CD4-positive, alpha-beta T cell (primary cell): ENCODE measurements around the gene LCNL1. TPM values are rescaled to one million over a fixed set of nuclear protein-coding genes. Genes with fewer than 3 reads are reported as not detected.

ENCODE experiments used
- ATAC-seq: fragments of 200-7000 bp; cut with Tn5 transposase; one replicate; pipeline ENCODE4 v1.10.0; 2022; ENCODE audit warnings: mild to moderate bottlenecking; ENCODE audit not compliant: poor library complexity
- CTCF ChIA-PET: fragments of 350-600 bp; sonication (Branson Sonifier 250); formaldehyde crosslinking; loops from one replicate; lab custom pipeline; 2021; ENCODE audit warnings: antibody characterized with exemption, inconsistent platforms; lab: Charles Lee
- POLR2A ChIA-PET: fragments of 350-600 bp; sonication (Branson Sonifier 250); formaldehyde crosslinking; loops from one replicate; lab custom pipeline; 2021; ENCODE audit warnings: antibody characterized with exemption, inconsistent platforms; lab: Charles Lee
- DNase-seq, 14 experiments: peaks; one replicate each; pipeline ENCODE4 v3.0.0-alpha.2; 2013 to 2020; ENCODE audit warnings: mixed read lengths in 2 of 14
- H3K27ac ChIP-seq, 2 donors: one replicate each; pipeline versions ENCODE4 v1.5.1 to v1.7.0; 2013; ENCODE audit warnings: low read length in 2 of 2, low read depth in 1 of 2, mild to moderate bottlenecking in 1 of 2
- H3K27me3 ChIP-seq, 2 experiments: 1 replicate in 1 of 2; 2 replicates in 1 of 2; pipeline versions ENCODE4 v1.6.1 to v1.7.0; 2013; ENCODE audit warnings: low read length in 2 of 2, control low read depth in 1 of 2, mild to moderate bottlenecking in 1 of 2, moderate library complexity in 1 of 2; ENCODE audit not compliant: insufficient read depth in 2 of 2, control insufficient read depth in 1 of 2
- H3K36me3 ChIP-seq: one replicate; pipeline ENCODE4 v1.6.1; 2013; ENCODE audit warnings: low read length, control low read depth; ENCODE audit not compliant: insufficient read depth
- H3K4me1 ChIP-seq: one replicate; pipeline ENCODE4 v1.6.1; 2013; ENCODE audit warnings: low read length, control low read depth; ENCODE audit not compliant: insufficient read depth
- H3K4me3 ChIP-seq: one replicate; pipeline ENCODE4 v1.5.1; 2013; ENCODE audit warnings: mild to moderate bottlenecking, low read length, moderate library complexity
- H3K9me3 ChIP-seq, 2 experiments: 1 replicate in 1 of 2; 2 replicates in 1 of 2; pipeline versions ENCODE4 v1.6.1 to v1.7.0; 2013; ENCODE audit warnings: low read length in 2 of 2, mild to moderate bottlenecking in 2 of 2, control low read depth in 1 of 2, moderate library complexity in 1 of 2; ENCODE audit not compliant: control insufficient read depth in 1 of 2, insufficient read depth in 1 of 2
- H3K27ac Mint-ChIP-seq: one replicate; pipeline ENCODE4 v1.8.0; 2020; ENCODE audit warnings: mixed read lengths
- H3K27me3 Mint-ChIP-seq: one replicate; pipeline ENCODE4 v1.8.0; 2021; ENCODE audit warnings: mixed read lengths
- H3K36me3 Mint-ChIP-seq: one replicate; pipeline ENCODE4 v1.8.0; 2021; ENCODE audit warnings: low read depth, mixed read lengths
- H3K4me1 Mint-ChIP-seq: one replicate; pipeline ENCODE4 v1.8.0; 2021; ENCODE audit warnings: low read depth, mixed read lengths
- H3K4me3 Mint-ChIP-seq: one replicate; pipeline ENCODE4 v1.8.0; 2020; ENCODE audit warnings: mild to moderate bottlenecking, mixed read lengths
- H3K9me3 Mint-ChIP-seq: one replicate; pipeline ENCODE4 v1.8.0; 2020; ENCODE audit warnings: mixed read lengths
- intact Hi-C, 2 experiments: fragments of 100-400 bp; cut with DNase I in 1 of 2; cut with micrococcal nuclease in 1 of 2; formaldehyde crosslinking; loops; one replicate each; pipeline versions ENCODE4 v1.15.1 to v1.9.0; 2023 to 2025; cut with DNase I, micrococcal nuclease
- total RNA-seq, 174 experiments: library from RNA in 2 of 174; stranded (reverse) in 2 of 174; gene quantifications; one replicate each; pipeline ENCODE4 v1.2.3 and lab custom pipeline; 2021 to 2026
- TF ChIP-seq, protein P1 (sequence below): fragments of 200-600 bp; IDR thresholded peaks from one replicate; pipeline ENCODE4 v1.8.0; 2022; ENCODE audit warnings: antibody characterized with exemption, mild to moderate bottlenecking

The LCNL1 gene
- total RNA-seq, 2 experiments from 2014 or later: 0.93 to 1.0 TPM

GRCh38 chr9:136944212-136944518, 38.6 kb upstream of the LCNL1 start:
- ATAC-seq (no peak), DNase-seq (peak in 4 of 14 experiments; percentile 18 to 79 (median 60))
- Mint-ChIP-seq H3K4me1 (peaks cover 5% of the 10 kb centered on the region), H3K27ac (peak overlapping the region; percentile 58), H3K9me3 (no peaks in the 10 kb centered on the region), H3K27me3 (no peaks in the 10 kb centered on the region), H3K4me3 (peak overlapping the region; percentile 87), H3K36me3 (peaks cover 20% of the 10 kb centered on the region)
- Histone ChIP-seq H3K27me3 (no peaks in the 10 kb centered on the region), H3K4me1 (peaks cover 44% of the 10 kb centered on the region), H3K4me3 (peak overlapping the region; percentile 69), H3K9me3 (no peaks in the 10 kb centered on the region), H3K27ac (no peak overlapping the region), H3K36me3 (peaks cover 34% of the 10 kb centered on the region)
- intact Hi-C loops: loop anchor here (1.0 to 10.0 kb wide), 7 partner anchors 34 to 153 kb away; partner anchors contain the start of genes PHPT1 (in 2 of the 2), ABCA2 (in 1 of the 2), AJM1 (in 1 of the 2) and EDF1 (in 1 of the 2)
- ChIA-PET POLR2A (interaction anchor here (0.7 to 2.1 kb wide), 7 partner anchors 47 to 131 kb away, joined by 3 to 17 read pairs (median 4); partner anchors contain the start of genes AJM1, CLIC3, PAXX and TRAF2), CTCF (interaction anchor here (0.7 to 1.5 kb wide), 10 partner anchors 31 to 217 kb away, joined by 3 to 6 read pairs (median 4); partner anchors contain the start of genes AJM1, CLIC3, MAN1B1 and TMEM141)
- TF ChIP-seq, protein P1, sequence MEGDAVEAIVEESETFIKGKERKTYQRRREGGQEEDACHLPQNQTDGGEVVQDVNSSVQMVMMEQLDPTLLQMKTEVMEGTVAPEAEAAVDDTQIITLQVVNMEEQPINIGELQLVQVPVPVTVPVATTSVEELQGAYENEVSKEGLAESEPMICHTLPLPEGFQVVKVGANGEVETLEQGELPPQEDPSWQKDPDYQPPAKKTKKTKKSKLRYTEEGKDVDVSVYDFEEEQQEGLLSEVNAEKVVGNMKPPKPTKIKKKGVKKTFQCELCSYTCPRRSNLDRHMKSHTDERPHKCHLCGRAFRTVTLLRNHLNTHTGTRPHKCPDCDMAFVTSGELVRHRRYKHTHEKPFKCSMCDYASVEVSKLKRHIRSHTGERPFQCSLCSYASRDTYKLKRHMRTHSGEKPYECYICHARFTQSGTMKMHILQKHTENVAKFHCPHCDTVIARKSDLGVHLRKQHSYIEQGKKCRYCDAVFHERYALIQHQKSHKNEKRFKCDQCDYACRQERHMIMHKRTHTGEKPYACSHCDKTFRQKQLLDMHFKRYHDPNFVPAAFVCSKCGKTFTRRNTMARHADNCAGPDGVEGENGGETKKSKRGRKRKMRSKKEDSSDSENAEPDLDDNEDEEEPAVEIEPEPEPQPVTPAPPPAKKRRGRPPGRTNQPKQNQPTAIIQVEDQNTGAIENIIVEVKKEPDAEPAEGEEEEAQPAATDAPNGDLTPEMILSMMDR: no peak

GRCh38 chr9:136944519-136945332, 38.1 kb upstream of the LCNL1 start, which contains the start of the genes C8G and FBXW5:
C8G (plus strand) TSS chr9:136945243; CDS start chr9:136945321, 78 bp downstream.
FBXW5 (minus strand) TSS chr9:136944738; CDS start chr9:136944083, 655 bp downstream.
- Histone ChIP-seq H3K4me1 (peaks cover 49% of the 10 kb centered on the region), H3K4me3 (peak within 1 kb of the TSS; percentile 69), H3K27me3 (no peaks in the 10 kb centered on the region), H3K9me3 (no peaks in the 10 kb centered on the region), H3K36me3 (peaks cover 34% of the 10 kb centered on the region), H3K27ac (peak within 1 kb of the TSS in 1 of 2 donors; percentile 21)
- H3K36me3 Mint-ChIP-seq: peaks cover 20% of the 10 kb centered on the region
- ATAC-seq (peak; percentile 86), DNase-seq (peak; percentile 84 to 97 (median 94))
- peaks cover 5% of the 10 kb centered on the region for H3K4me1 Mint-ChIP-seq
- intact Hi-C loops: loop anchor here (1.0 to 10.0 kb wide), 7 partner anchors 34 to 154 kb away; partner anchors contain the start of genes PHPT1 (in 2 of the 2), ABCA2 (in 1 of the 2), AJM1 (in 1 of the 2) and EDF1 (in 1 of the 2)
- no peaks in the 10 kb centered on the region for H3K27me3 Mint-ChIP-seq
- H3K27ac Mint-ChIP-seq: peak within 1 kb of the TSS; percentile 59
- TF ChIP-seq, protein P1: peak; percentile 96
- H3K4me3 Mint-ChIP-seq: peak within 1 kb of the TSS; percentile 87
- CTCF ChIA-PET: interaction anchor here (0.7 to 1.5 kb wide), 10 partner anchors 31 to 218 kb away, joined by 3 to 6 read pairs (median 4); partner anchors contain the start of genes AJM1, CLIC3, MAN1B1 and TMEM141
- POLR2A ChIA-PET: interaction anchor here (0.8 to 2.1 kb wide), 6 partner anchors 47 to 131 kb away, joined by 3 to 17 read pairs (median 4); partner anchors contain the start of genes AJM1, CLIC3 and PAXX
- no peaks in the 10 kb centered on the region for H3K9me3 Mint-ChIP-seq
